Hepatocyte (in vitro differentiated cells): Measurements from ENCODE around the gene HYAL3.

Experiments
- CTCF ChIP-seq: fragments of 200-600 bp; sonication (generic); IDR thresholded peaks from 2 replicates; pipeline ENCODE4 v1.5.1; 2016; ENCODE audit warnings: antibody characterized with exemption, mild to moderate bottlenecking; ENCODE audit not compliant: poor library complexity
- EZH2phosphoT487 ChIP-seq: fragments of 200-600 bp; sonication (generic); IDR thresholded peaks from one replicate; pipeline ENCODE4 v1.6.1; 2018; ENCODE audit warnings: antibody characterized with exemption, mild to moderate bottlenecking, low read depth, moderate library complexity; ENCODE audit not compliant: unreplicated experiment, severe bottlenecking

- TF ChIP-seq CTCF (no peak), EZH2phosphoT487 (no peak)
Observed at GRCh38 chr3:50250514-50250913, 48.7 kb downstream of the HYAL3 start.
